Stimulated activated CD8-positive, alpha-beta memory T cell treated with anti-CD3 and anti-CD28 coated beads, Interleukin-4, amount 100 ng/mL, for 1 hour (primary cell): ENCODE results near the gene RBFOX1.

Source experiments
- DNase-seq, 2 donors: peaks; one replicate each; pipeline ENCODE4 v3.0.0-alpha.2; 2020; ENCODE audit warnings: low read depth in 2 of 2, low spot score in 1 of 2

Gene RBFOX1

GRCh38 chr16:7755347-7755882, 422.8 kb downstream of the RBFOX1 start:
- DNase-seq, result no peak
